Spleen (tissue), 7 donors: Measurements from ENCODE around the gene SYDE2.

Experiments used
- POLR2A ChIP-seq, 3 donors: fragments of 450-650 bp; IDR thresholded peaks; one replicate each; pipeline ENCODE4 v1.5.1; 2017; ENCODE audit warnings: antibody characterized with exemption in 3 of 3, mild to moderate bottlenecking in 1 of 3
- TF ChIP-seq, protein P1 (sequence below), 11 experiments: fragments of 200-600 bp in 7 of 11; fragments of 450-650 bp in 4 of 11; sonication (generic) in 4 of 11; IDR thresholded peaks in 8 of 11; conservative IDR thresholded peaks in 3 of 11; 1 replicate in 7 of 11; 2 replicates in 4 of 11; pipeline versions ENCODE4 v1.4.0 to v1.8.0; 2016 to 2021; ENCODE audit warnings: antibody characterized with exemption in 11 of 11, inconsistent platforms in 4 of 11, mild to moderate bottlenecking in 1 of 11
- donor health status: DM: no; HTN: no; CAD: no; lungs with moderate emphysema.
- donor health status: DM: no; HTN: no; CAD: no.
- donor health status: DM: no; HTN: no; CAD: no.

DNA sequence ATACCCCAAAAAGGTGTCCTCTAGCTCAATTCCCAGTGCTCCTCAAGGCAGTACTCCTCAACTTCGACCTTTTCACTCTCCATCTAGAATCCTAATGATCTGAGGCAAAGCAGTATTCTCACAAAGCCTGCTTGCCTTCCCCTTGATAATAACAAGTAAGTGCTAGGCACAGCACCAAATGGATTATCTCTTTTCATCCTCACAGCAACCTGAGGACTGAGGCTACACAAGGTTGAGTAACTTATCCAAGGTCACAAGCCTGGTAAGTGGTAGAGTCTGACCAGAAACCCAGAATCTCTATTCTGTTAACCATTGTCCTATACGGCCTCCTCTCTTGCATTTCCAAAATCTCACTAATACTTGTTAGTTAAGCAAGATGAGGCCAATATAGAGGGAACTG, 5.1 kb downstream of the SYDE2 start:
- TF ChIP-seq, protein P1, sequence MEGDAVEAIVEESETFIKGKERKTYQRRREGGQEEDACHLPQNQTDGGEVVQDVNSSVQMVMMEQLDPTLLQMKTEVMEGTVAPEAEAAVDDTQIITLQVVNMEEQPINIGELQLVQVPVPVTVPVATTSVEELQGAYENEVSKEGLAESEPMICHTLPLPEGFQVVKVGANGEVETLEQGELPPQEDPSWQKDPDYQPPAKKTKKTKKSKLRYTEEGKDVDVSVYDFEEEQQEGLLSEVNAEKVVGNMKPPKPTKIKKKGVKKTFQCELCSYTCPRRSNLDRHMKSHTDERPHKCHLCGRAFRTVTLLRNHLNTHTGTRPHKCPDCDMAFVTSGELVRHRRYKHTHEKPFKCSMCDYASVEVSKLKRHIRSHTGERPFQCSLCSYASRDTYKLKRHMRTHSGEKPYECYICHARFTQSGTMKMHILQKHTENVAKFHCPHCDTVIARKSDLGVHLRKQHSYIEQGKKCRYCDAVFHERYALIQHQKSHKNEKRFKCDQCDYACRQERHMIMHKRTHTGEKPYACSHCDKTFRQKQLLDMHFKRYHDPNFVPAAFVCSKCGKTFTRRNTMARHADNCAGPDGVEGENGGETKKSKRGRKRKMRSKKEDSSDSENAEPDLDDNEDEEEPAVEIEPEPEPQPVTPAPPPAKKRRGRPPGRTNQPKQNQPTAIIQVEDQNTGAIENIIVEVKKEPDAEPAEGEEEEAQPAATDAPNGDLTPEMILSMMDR (IDR thresholded peaks at IDR 0.05 in 8 of 11, conservative IDR thresholded peaks at IDR 0.05 in 3 of 11): no peak
- TF ChIP-seq POLR2A (IDR thresholded peaks at IDR 0.05): no peak
